HepG2 (cell line): ENCODE results near the gene ZMIZ1. TPM values are rescaled to one million over a fixed set of nuclear protein-coding genes. Genes with fewer than 3 reads are reported as not detected.

Experiments used
- ATAC-seq: fragments of 200-7000 bp; cut with Tn5 transposase; 3 replicates; pipeline ENCODE4 v1.9.1; 2020; ENCODE audit warnings: mild to moderate bottlenecking, moderate library complexity
- BruUV-seq: library from RNA; stranded (reverse); fragments of 400-500 nt; replicated peaks from 2 replicates; lab custom pipeline; 2021; lab: Mats Ljungman, UMichigan
- CTCF ChIA-PET: fragments of 300-600 bp; formaldehyde crosslinking; extraction: SDS; loops from one replicate; lab custom pipeline; 2021; ENCODE audit warnings: low total read pairs, inconsistent platforms, low intra/inter-chr PET ratio; lab: Yijun Ruan, JAX
- POLR2A ChIA-PET: fragments of 350-600 bp; sonication (Branson Sonifier 250); formaldehyde crosslinking; loops from one replicate; lab custom pipeline; 2020; ENCODE audit warnings: antibody characterized with exemption, inconsistent platforms; lab: Yijun Ruan, JAX
- DNase-seq: peaks from one replicate; pipeline ENCODE4 v3.0.0-alpha.2; 2015; ENCODE audit warnings: low spot score
- FAIRE-seq: peaks from 3 replicates; lab custom pipeline; 2011; peaks lifted over from hg19 to GRCh38; lab: Jason Lieb, UNC
- H2AFZ ChIP-seq: one replicate; pipeline ENCODE4 v1.6.1; 2011; ENCODE audit warnings: low read length, inconsistent platforms
- H3K27ac ChIP-seq: fragments of 300-600 bp; 3 replicates; pipeline ENCODE4 v1.8.0; 2011; ENCODE audit warnings: mixed run types, mild to moderate bottlenecking, mixed read lengths, low read length, inconsistent platforms; ENCODE audit not compliant: insufficient read depth; ENCODE audit errors: extremely low read length
- H3K27me3 ChIP-seq, 2 experiments: fragments of 200-600 bp in 1 of 2; 2 replicates in 1 of 2; 3 replicates in 1 of 2; pipeline versions ENCODE4 v1.6.0 to v1.8.0; 2011; ENCODE audit warnings: low read length in 2 of 2, mild to moderate bottlenecking in 2 of 2, moderate library complexity in 2 of 2, inconsistent platforms in 1 of 2; ENCODE audit not compliant: insufficient read depth in 2 of 2, control insufficient read depth in 1 of 2
- H3K36me3 ChIP-seq, 2 experiments: fragments of 200-600 bp in 1 of 2; replicated peaks in 1 of 2; 2 replicates in 1 of 2; 3 replicates in 1 of 2; pipeline versions ENCODE4 v1.5.1 to v1.8.0; 2011; ENCODE audit warnings: low read length in 2 of 2, inconsistent platforms in 1 of 2; ENCODE audit not compliant: insufficient read depth in 2 of 2, control insufficient read depth in 1 of 2
- H3K4me1 ChIP-seq: 2 replicates; pipeline ENCODE4 v1.5.1; 2012; ENCODE audit warnings: low read length, inconsistent platforms; ENCODE audit not compliant: insufficient read depth
- H3K4me2 ChIP-seq: 2 replicates; pipeline ENCODE4 v1.6.0; 2011; ENCODE audit warnings: low read depth, low read length, inconsistent platforms
- H3K4me3 ChIP-seq, 3 experiments: fragments of 200-600 bp in 1 of 3; sonication (generic), shearing (Covaris generic) in 1 of 3; replicated peaks in 1 of 3; 2 replicates each; pipeline ENCODE4 v1.5.1; 2011 to 2016; ENCODE audit warnings: low read length in 3 of 3, inconsistent platforms in 2 of 3, low read depth in 2 of 3, mild to moderate bottlenecking in 2 of 3, control low read depth in 1 of 3, mixed read lengths in 1 of 3; ENCODE audit not compliant: insufficient read depth in 1 of 3
- H3K79me2 ChIP-seq: one replicate; pipeline ENCODE4 v1.6.1; 2011; ENCODE audit warnings: low read length, inconsistent platforms; ENCODE audit not compliant: insufficient read depth
- H3K9ac ChIP-seq: 2 replicates; pipeline ENCODE4 v1.6.0; 2011; ENCODE audit warnings: mild to moderate bottlenecking, low read depth, low read length, inconsistent platforms; ENCODE audit not compliant: insufficient read depth
- H3K9me3 ChIP-seq: 2 replicates; pipeline ENCODE4 v1.5.1; 2012; ENCODE audit warnings: mild to moderate bottlenecking, low read length
- H4K20me1 ChIP-seq: 2 replicates; pipeline ENCODE4 v1.6.0; 2011; ENCODE audit warnings: inconsistent platforms, mild to moderate bottlenecking, low read length, moderate library complexity; ENCODE audit not compliant: insufficient read depth
- RNF219 ChIP-seq: sonication (generic); formaldehyde crosslinking; IDR thresholded peaks from 2 replicates; pipeline ENCODE4 v1.5.0; 2020; ENCODE audit warnings: mild to moderate bottlenecking, missing genetic modification reagents
- SCMH1 ChIP-seq: sonication (generic); formaldehyde crosslinking; IDR thresholded peaks from 2 replicates; pipeline ENCODE4 v1.9.0; 2021; ENCODE audit warnings: missing genetic modification reagents, mild to moderate bottlenecking, borderline replicate concordance
- TMF1 ChIP-seq: sonication (generic); formaldehyde crosslinking; IDR thresholded peaks from 2 replicates; pipeline ENCODE4 v1.8.1; 2022; ENCODE audit warnings: low read depth, missing genetic modification reagents
- TP53 ChIP-seq: sonication (generic); formaldehyde crosslinking; conservative IDR thresholded peaks from 2 replicates; pipeline ENCODE4 v1.4.0; 2020; ENCODE audit warnings: missing genetic modification reagents
- ZNF251 ChIP-seq: sonication (generic); formaldehyde crosslinking; IDR thresholded peaks from 2 replicates; pipeline ENCODE4 v1.9.0; 2021; ENCODE audit warnings: mild to moderate bottlenecking, missing genetic modification reagents
- ZNF614 ChIP-seq: IDR thresholded peaks from 2 replicates; pipeline ENCODE4 v1.6.1; 2018; ENCODE audit warnings: missing biosample characterization, missing genetic modification reagents, inconsistent platforms, borderline replicate concordance
- ZNF674 ChIP-seq: sonication (generic); formaldehyde crosslinking; IDR thresholded peaks from 2 replicates; pipeline ENCODE4 v1.5.0; 2020; ENCODE audit warnings: low read depth, mild to moderate bottlenecking, missing genetic modification reagents
- ZNF768 ChIP-seq: sonication (generic); formaldehyde crosslinking; IDR thresholded peaks from 2 replicates; pipeline ENCODE4 v1.4.0; 2020; ENCODE audit warnings: missing genetic modification reagents
- WGBS: methylation state at CpG from one replicate; pipeline ENCODE4 v1.1.6; 2017; ENCODE audit warnings: low lambda C conversion rate; 5-methylcytosine and 5-hydroxymethylcytosine counted together
- in situ Hi-C: cut with HindIII; loops from 2 replicates; pipeline ENCODE4 v1.10.0; 2017; ENCODE audit warnings: low pct_unique_long_range_greater_than_20kb; ENCODE audit not compliant: extremely low pct_ligation_motif_present
- intact Hi-C: fragments of 100-400 bp; cut with micrococcal nuclease; formaldehyde crosslinking; loops from one replicate; pipeline ENCODE4 v1.10.0; 2022; ENCODE audit not compliant: unreplicated experiment
- polyA plus RNA-seq, 8 experiments: library from polyadenylated mRNA; depleted of rRNA in 3 of 8; stranded (reverse) in 7 of 8; unstranded in 1 of 8; fragments of >200 nt; fragmentation: Illumina TruSeq in 4 of 8; extraction: Trizol in 4 of 8; gene quantifications; 2 replicates each; pipeline versions ENCODE4 v1.2.1 to v1.2.3, GENCODE V29; 2011 to 2016; ENCODE audit warnings: low read depth in 4 of 8, missing spikeins in 1 of 8, mixed read lengths in 1 of 8; ENCODE audit not compliant: insufficient read depth in 1 of 8
- total RNA-seq, 5 experiments: library from RNA; depleted of rRNA; stranded (reverse); fragments of >200 nt; fragmentation: Illumina TruSeq; extraction: Trizol; gene quantifications; 2 replicates each; pipeline ENCODE4 v1.2.3, GENCODE V29; 2016; ENCODE audit warnings: low read depth in 1 of 5

Gene ZMIZ1
- total and polyA plus RNA-seq, 2 of the 13 experiments (the other 11 are each of a cell fraction or from before 2014, with no cell fraction given), result 5.3 to 10.2 TPM

- TF ChIP-seq RNF219 (no peak), ZNF674 (CRISPR knock-in tag) (no peak)
Observed at GRCh38 chr10:79229071-79229541, 160.3 kb downstream of the ZMIZ1 start (continued).

GRCh38 chr10:79229830-79230327 lies 161.1 kb downstream of the ZMIZ1 start:
- 93% methylated on average over 10 of the region's 12 CpGs for WGBS
- Histone ChIP-seq H3K9me3 (no peaks in the 10 kb centered on the region), H3K27me3 (no peaks in the 10 kb centered on the region), H3K36me3 (peaks cover 39 to 90% of the 10 kb centered on the region in 2 experiments), H2AFZ (no peak overlapping the region), H4K20me1 (peaks cover 8% of the 10 kb centered on the region; the same call in 1 of the 2 replicates), H3K9ac (no peak overlapping the region), H3K79me2 (no peaks in the 10 kb centered on the region), H3K27ac (no peak overlapping the region), H3K4me1 (no peaks in the 10 kb centered on the region), H3K4me2 (no peak overlapping the region), H3K4me3 (no peak overlapping the region)
- DNase-seq (no peak), ATAC-seq (no peak), FAIRE-seq (no peak)
- in situ Hi-C loops, result no loop called here
- intact Hi-C loops, result no loop called here
- no peak for TF ChIP-seq ZNF251 (CRISPR knock-in tag)
- no peak for TF ChIP-seq SCMH1 (CRISPR knock-in tag)
- TF ChIP-seq TP53 (CRISPR knock-in tag), result no peak
- TF ChIP-seq TMF1 (CRISPR knock-in tag), result no peak
- peak; percentile 87 for TF ChIP-seq ZNF768 (CRISPR knock-in tag)
- TF ChIP-seq ZNF614, result no peak
- BruUV-seq, result no TSS peak
- ChIA-PET POLR2A (no interaction called here), CTCF (no interaction called here)
